Neural progenitor cell (in vitro differentiated cells): ENCODE measurements around the gene MACIR. TPM values are rescaled to one million over a fixed set of nuclear protein-coding genes. Genes with fewer than 3 reads are reported as not detected.

Experiments
- DNase-seq: peaks from one replicate; pipeline ENCODE4 v3.0.0-alpha.2; 2016; ENCODE audit warnings: low spot score
- H2AFZ ChIP-seq: fragments of 200-600 bp; sonication (generic); replicated peaks from 2 replicates; pipeline ENCODE4 v1.6.1; 2016; ENCODE audit warnings: antibody characterized with exemption
- H3F3A ChIP-seq: fragments of 200-600 bp; sonication (generic); 2 replicates; pipeline ENCODE4 v1.6.1; 2016; ENCODE audit warnings: antibody characterized with exemption, low read depth
- H3K27ac ChIP-seq: fragments of 200-600 bp; sonication (generic); 2 replicates; pipeline ENCODE4 v1.5.1; 2016; ENCODE audit warnings: mild to moderate bottlenecking
- H3K27me3 ChIP-seq: fragments of 200-600 bp; sonication (generic); 2 replicates; pipeline ENCODE4 v1.6.1; 2016; ENCODE audit warnings: mild to moderate bottlenecking, moderate library complexity
- H3K36me3 ChIP-seq: fragments of 200-600 bp; sonication (generic); 2 replicates; pipeline ENCODE4 v1.5.1; 2016
- H3K4me1 ChIP-seq: fragments of 200-600 bp; sonication (generic); 2 replicates; pipeline ENCODE4 v1.6.1; 2016; ENCODE audit warnings: mixed run types
- H3K4me2 ChIP-seq: fragments of 200-600 bp; sonication (generic); 2 replicates; pipeline ENCODE4 v1.6.1; 2016
- H3K4me3 ChIP-seq: fragments of 200-600 bp; sonication (generic); 2 replicates; pipeline ENCODE4 v1.5.1; 2016
- H3K79me2 ChIP-seq: fragments of 200-600 bp; sonication (generic); 2 replicates; pipeline ENCODE4 v1.6.1; 2016; ENCODE audit warnings: low read depth
- H3K9ac ChIP-seq: fragments of 200-600 bp; sonication (generic); 2 replicates; pipeline ENCODE4 v1.6.1; 2016
- H3K9me3 ChIP-seq: fragments of 200-600 bp; sonication (generic); 2 replicates; pipeline ENCODE4 v1.5.1; 2016; ENCODE audit warnings: low read depth
- H4K20me1 ChIP-seq: fragments of 200-600 bp; sonication (generic); 2 replicates; pipeline ENCODE4 v1.6.1; 2016; ENCODE audit warnings: low read depth
- H3K27ac Mint-ChIP-seq: 3 replicates; pipeline ENCODE4 v1.8.0; 2021; ENCODE audit warnings: mixed read lengths
- H3K27me3 Mint-ChIP-seq: 2 replicates; pipeline ENCODE4 v1.8.0; 2022; ENCODE audit warnings: low read depth, mild to moderate bottlenecking, inconsistent platforms, moderate library complexity, mixed read lengths; ENCODE audit not compliant: insufficient read depth
- H3K36me3 Mint-ChIP-seq: 3 replicates; pipeline ENCODE4 v1.8.0; 2021; ENCODE audit warnings: mixed read lengths
- H3K4me1 Mint-ChIP-seq: 3 replicates; pipeline ENCODE4 v1.8.0; 2021; ENCODE audit warnings: mixed read lengths
- H3K4me3 Mint-ChIP-seq: 3 replicates; pipeline ENCODE4 v1.8.0; 2021; ENCODE audit warnings: mild to moderate bottlenecking, moderate library complexity, mixed read lengths
- H3K9me3 Mint-ChIP-seq: 3 replicates; pipeline ENCODE4 v1.8.0; 2020; ENCODE audit warnings: mixed read lengths
- EZH2 ChIP-seq: fragments of 200-600 bp; sonication (generic); IDR thresholded peaks from 2 replicates; pipeline ENCODE4 v1.6.1; 2017; ENCODE audit warnings: antibody characterized with exemption, mild to moderate bottlenecking, moderate library complexity
- EZH2phosphoT487 ChIP-seq: fragments of 200-600 bp; sonication (generic); IDR thresholded peaks from 2 replicates; pipeline ENCODE4 v1.6.1; 2017; ENCODE audit warnings: antibody characterized with exemption
- total RNA-seq: library from RNA; depleted of rRNA; stranded (reverse); fragments of >200 nt; gene quantifications from 2 replicates; pipeline ENCODE4 v1.2.3, GENCODE V29; 2015; ENCODE audit warnings: low replicate concordance
- TF ChIP-seq, protein P1 (sequence below): fragments of 200-600 bp; sonication (generic); IDR thresholded peaks from 2 replicates; pipeline ENCODE4 v1.5.1; 2017; ENCODE audit warnings: antibody characterized with exemption, mild to moderate bottlenecking

The MACIR gene
- total RNA-seq, 1 donor from 2014 or later = 26.3 TPM

DNA sequence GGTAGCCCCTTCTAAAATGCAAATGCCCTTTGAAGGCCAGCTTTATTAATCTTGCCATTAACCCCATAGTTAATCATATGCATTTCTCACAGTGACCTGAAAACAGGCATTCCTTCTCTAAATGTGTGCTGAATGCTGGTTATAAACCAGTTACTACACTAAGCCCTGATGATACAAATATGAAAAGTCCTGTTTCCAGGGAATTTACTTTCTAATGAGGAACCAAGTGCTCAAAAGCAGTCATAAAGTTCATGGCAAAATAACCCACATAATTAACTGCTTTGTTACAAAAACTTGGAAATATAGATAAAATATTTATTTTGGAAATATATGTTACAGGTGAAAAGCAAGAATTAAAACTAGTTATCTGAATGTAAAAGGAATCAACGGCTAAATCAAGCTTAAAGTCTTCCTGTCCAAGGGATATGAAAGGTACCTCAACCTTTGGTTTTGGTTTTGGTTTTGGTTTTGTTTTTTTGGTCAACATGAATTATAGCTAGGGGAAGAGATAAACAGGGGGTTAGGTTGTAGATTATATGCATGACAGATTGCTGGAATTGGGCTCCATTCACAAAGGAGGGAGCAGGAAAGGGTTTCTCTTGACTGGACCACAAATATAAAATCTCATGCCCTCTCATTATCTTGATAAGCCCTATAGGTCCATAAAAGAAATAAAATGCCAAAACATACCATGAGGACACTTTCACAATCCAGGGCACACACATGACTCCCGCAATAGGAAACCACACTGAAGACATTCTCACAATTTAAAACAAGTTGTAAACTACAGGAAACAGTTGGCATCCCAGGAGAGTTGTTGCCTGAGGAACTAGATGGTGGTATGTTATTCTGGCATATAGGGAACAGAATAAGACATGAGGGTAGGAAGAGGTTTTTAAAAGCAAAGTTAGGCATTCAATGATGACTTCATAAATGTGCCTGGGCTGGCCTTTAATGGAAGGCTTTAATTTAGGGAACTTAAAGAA is 46.7 kb upstream of the MACIR start:
- H3K4me1 Mint-ChIP-seq = no peaks in the 10 kb centered on the region
- no peak for DNase-seq
- no peaks in the 10 kb centered on the region for H3K9me3 Mint-ChIP-seq
- Histone ChIP-seq H3K4me3 (no peak overlapping the region), H3K36me3 (no peaks in the 10 kb centered on the region), H3K4me1 (no peaks in the 10 kb centered on the region), H2AFZ (no peak overlapping the region), H3K27ac (no peak overlapping the region), H3K27me3 (no peaks in the 10 kb centered on the region), H4K20me1 (no peaks in the 10 kb centered on the region), H3K9me3 (no peaks in the 10 kb centered on the region), H3K79me2 (no peaks in the 10 kb centered on the region), H3F3A (no peaks in the 10 kb centered on the region), H3K4me2 (no peak overlapping the region), H3K9ac (no peak overlapping the region)
- no peak for TF ChIP-seq EZH2
- no peak for TF ChIP-seq EZH2phosphoT487
- TF ChIP-seq, protein P1, sequence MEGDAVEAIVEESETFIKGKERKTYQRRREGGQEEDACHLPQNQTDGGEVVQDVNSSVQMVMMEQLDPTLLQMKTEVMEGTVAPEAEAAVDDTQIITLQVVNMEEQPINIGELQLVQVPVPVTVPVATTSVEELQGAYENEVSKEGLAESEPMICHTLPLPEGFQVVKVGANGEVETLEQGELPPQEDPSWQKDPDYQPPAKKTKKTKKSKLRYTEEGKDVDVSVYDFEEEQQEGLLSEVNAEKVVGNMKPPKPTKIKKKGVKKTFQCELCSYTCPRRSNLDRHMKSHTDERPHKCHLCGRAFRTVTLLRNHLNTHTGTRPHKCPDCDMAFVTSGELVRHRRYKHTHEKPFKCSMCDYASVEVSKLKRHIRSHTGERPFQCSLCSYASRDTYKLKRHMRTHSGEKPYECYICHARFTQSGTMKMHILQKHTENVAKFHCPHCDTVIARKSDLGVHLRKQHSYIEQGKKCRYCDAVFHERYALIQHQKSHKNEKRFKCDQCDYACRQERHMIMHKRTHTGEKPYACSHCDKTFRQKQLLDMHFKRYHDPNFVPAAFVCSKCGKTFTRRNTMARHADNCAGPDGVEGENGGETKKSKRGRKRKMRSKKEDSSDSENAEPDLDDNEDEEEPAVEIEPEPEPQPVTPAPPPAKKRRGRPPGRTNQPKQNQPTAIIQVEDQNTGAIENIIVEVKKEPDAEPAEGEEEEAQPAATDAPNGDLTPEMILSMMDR = no peak
- H3K36me3 Mint-ChIP-seq = no peaks in the 10 kb centered on the region
- H3K4me3 Mint-ChIP-seq = no peak overlapping the region
- H3K27me3 Mint-ChIP-seq = no peaks in the 10 kb centered on the region
- H3K27ac Mint-ChIP-seq = no peak overlapping the region

DNA sequence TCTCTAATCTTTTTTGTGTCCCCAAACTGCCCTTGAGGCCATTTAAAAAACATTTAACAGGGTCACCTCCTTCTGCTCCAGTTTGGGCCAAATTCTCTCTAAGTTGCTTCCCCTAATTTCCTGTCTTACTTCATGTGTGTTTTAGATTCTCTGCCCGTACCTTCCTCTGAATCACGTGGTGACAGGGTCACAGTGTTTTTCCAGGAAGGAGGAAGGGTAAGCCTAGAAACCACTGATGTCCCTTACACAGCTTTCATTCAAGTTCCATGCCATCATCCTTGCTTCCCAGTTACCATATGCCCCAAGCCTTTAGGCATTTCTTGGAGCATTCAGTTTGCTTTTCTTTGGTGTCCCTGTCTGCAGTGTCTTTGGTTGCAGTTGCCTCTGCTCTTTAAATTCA is 42.4 kb upstream of the MACIR start:
- Mint-ChIP-seq H3K4me3 (no peak overlapping the region), H3K9me3 (peaks cover 3% of the 10 kb centered on the region), H3K27me3 (peaks cover 2% of the 10 kb centered on the region), H3K27ac (peak overlapping the region; percentile 51), H3K36me3 (no peaks in the 10 kb centered on the region), H3K4me1 (no peaks in the 10 kb centered on the region)
- TF ChIP-seq EZH2phosphoT487 (no peak), EZH2 (no peak)
- TF ChIP-seq, protein P1 = no peak
- DNase-seq = no peak
- Histone ChIP-seq H2AFZ (no peak overlapping the region), H3K4me2 (no peak overlapping the region), H3K9me3 (no peaks in the 10 kb centered on the region), H4K20me1 (no peaks in the 10 kb centered on the region), H3K36me3 (no peaks in the 10 kb centered on the region), H3K27ac (no peak overlapping the region), H3K79me2 (no peaks in the 10 kb centered on the region), H3K9ac (no peak overlapping the region), H3K4me1 (no peaks in the 10 kb centered on the region), H3K4me3 (no peak overlapping the region), H3F3A (no peaks in the 10 kb centered on the region), H3K27me3 (no peaks in the 10 kb centered on the region)

DNA sequence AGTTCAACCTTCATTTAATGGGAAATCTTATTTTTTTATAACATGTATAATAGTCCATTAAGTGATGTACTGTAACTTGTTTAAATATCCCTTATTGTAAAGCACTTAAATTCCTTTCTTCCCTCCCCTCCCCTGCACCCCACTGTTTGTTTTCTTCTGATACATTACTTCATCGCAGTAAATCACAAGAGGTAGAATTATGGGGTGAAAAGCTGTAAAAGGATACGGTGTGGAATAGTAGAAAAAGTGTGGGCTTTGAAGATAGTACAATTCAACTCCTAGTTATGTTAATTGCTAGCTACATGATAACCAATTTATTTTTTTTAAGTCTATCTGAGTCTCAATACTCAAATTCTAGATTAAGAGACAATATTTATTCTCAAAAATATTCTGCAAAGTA is 41.9 kb upstream of the MACIR start:
- TF ChIP-seq EZH2 (no peak), EZH2phosphoT487 (no peak)
- TF ChIP-seq, protein P1 = no peak
- Histone ChIP-seq H2AFZ (no peak overlapping the region), H3K4me3 (no peak overlapping the region), H3K36me3 (no peaks in the 10 kb centered on the region), H4K20me1 (no peaks in the 10 kb centered on the region), H3K4me1 (no peaks in the 10 kb centered on the region), H3K9ac (no peak overlapping the region), H3F3A (no peaks in the 10 kb centered on the region), H3K27ac (no peak overlapping the region), H3K27me3 (no peaks in the 10 kb centered on the region), H3K4me2 (no peak overlapping the region), H3K79me2 (no peaks in the 10 kb centered on the region), H3K9me3 (no peaks in the 10 kb centered on the region)
- Mint-ChIP-seq H3K36me3 (no peaks in the 10 kb centered on the region), H3K4me1 (no peaks in the 10 kb centered on the region), H3K9me3 (peaks cover 3% of the 10 kb centered on the region), H3K4me3 (no peak overlapping the region), H3K27ac (no peak overlapping the region), H3K27me3 (peaks cover 2% of the 10 kb centered on the region)
- DNase-seq = no peak
